ENCODE measurements around the gene PSMA5.
"Not testable (repeated sequence)": the region's sequence is repeated elsewhere in the genome, so short reads cannot be mapped to it uniquely, and the experiment has no call there.

Gene PSMA5

DNA sequence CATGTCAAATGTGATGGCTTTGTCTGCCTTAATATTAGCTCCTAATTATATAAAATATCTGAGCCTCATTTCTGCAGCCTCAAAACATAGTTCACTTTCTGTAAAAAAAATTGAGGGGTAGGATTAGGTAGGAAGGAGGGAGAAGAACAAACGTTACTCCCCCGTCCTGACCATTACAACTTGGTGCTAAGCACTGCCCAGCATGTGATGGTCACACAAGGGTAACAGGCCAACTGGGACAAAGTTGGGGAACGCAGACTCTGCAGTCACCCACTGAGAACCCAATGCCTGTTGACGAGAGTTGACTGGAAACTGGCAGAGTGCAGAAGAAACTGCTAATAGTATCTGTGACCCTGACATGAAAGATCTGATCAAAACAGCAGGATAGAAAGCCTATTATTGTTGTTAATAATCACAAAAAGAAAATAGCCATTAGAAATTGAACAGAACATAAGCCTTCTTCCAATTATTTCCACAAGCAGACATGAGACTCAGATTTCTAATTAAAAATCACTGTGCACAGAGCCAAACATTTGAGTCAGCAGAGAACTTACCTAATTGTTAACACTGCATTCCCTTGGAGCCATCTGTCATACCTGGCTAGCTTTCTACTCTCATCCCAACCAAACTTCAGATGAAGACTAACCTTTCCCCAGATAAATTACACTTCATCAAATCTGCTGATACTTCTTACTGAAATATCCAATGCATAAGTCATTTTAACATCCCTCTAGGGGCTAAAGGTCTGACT, 34.0 kb downstream of the PSMA5 start:
- DNase-seq: no peak

DNA sequence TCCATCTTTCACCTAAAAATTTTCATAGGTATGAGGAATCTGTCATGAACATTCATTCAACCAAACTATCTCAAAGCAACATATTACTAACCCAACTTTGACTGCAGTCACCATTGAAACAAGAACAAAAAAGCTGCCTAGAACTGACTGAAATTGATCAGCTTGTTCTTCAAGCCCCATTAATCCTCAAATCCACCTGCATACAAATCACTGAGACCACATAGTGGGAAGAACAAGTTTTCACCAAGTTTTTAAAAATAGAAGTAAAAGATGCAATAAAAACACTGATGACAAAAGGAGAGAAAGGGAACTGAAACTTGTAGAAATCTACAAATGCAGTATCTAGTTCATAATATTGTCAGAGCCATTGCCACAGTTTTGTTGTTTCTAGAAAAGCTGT, 34.6 kb downstream of the PSMA5 start:
- DNase-seq: no peak

DNA sequence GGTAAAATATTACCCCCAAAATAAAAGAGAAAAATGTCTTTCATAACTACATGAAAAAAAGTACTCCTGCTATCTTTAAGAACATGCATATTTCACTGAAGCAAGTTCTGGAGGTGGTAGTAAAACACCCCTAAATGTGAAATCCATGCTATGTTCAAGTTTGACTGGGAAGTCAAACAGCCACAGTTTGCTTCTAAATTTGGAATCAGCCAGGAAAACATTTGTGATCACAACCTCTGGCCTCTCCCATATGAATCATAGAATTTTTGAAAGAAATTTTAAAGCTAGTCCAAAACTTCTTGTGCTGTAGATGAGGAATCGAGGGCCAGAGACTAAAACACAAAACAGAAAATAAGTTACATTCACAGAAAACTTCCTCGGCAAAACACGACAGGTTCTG, 35.1 kb downstream of the PSMA5 start:
- no peak for DNase-seq

DNA sequence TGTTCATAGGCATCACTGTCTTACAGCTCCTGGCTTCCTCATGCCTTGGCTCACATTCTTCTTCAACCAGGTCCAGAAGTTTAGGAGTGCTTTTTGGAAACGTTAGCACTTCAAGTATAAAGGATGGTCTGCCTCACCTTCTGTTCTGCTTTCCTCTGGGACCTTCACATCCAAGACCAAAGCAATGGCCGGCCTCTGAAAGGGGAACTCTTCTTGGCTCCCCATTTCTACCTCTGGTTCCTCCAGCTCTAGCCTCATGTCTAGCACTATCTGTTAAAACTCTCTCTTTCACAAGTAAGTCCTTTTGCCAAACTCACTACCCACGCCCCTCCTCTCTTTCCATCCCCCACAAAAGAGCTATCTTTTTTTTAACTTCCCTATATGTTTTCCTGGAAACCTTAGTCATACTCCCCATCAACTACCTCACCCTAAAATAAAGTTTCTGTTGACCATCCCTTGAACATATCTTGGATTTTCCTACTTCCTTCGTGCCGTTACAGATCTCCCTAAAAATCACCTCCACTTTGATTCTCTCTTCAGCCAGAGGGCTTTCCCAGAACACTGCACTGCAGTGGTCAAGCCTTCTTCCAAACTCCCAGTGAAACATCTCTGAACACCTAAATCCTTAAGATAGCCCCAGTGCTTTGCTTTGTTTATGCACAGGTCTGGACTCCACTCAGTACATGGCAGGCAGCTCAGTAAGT, 36.5 kb downstream of the PSMA5 start:
- DNase-seq: no peak

DNA sequence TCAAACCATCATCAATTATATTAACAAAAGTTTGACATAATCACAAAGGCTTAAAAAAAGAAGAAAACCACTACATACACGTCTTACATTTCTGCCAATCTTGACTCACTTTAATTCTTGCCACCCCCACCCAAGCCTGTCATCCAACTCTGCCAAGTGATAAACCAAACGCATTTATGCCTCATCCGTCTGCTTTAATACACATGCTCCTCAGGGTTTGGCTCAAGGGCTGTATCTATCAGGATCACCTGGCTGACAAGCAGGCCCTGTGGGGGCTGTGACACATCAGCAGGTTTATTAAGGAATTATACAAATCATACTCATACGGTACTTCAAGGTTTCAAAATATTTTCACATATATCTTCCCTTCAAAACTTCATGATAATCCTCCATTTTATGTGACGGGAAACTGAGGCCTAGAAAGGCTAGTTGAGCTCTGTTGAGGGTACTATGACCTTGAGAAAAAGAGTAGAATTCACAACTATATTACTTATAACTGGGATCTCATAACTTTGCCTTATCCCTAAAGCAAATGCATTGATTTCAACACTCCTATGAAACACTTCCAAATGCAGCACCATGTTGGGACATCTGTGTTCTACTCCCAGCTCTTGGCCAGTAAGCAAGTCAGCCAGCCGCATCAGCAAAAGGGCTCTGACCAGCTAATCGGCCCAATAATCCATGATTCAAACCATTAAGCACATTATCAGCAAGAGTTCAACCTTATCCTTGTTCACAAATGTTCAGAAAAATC, 37.2 kb downstream of the PSMA5 start:
- no peak for DNase-seq

DNA sequence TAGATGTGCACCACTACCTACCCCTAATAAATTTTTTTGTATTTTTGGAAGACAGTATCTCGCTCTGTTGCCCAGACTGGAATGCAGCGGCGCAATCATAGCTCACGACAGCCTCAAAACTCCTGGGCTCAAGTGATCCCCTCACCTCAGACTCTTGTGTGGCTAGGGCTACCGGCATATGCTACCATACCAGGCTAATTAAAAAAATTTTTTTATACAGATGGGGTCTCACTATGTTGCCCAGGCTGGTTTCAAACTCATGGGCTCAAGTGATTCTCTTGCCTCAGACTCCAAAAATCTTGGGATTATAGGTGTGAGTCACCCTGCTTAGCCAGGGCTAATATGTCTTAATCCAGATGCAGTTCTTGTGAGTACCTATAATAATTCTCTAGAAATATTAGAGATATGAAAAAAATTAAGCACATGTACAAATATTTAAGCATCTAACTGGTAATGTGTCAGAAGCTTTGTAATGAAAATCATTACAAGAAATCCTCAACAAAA, 38.0 kb downstream of the PSMA5 start:
- DNase-seq: no peak

DNA sequence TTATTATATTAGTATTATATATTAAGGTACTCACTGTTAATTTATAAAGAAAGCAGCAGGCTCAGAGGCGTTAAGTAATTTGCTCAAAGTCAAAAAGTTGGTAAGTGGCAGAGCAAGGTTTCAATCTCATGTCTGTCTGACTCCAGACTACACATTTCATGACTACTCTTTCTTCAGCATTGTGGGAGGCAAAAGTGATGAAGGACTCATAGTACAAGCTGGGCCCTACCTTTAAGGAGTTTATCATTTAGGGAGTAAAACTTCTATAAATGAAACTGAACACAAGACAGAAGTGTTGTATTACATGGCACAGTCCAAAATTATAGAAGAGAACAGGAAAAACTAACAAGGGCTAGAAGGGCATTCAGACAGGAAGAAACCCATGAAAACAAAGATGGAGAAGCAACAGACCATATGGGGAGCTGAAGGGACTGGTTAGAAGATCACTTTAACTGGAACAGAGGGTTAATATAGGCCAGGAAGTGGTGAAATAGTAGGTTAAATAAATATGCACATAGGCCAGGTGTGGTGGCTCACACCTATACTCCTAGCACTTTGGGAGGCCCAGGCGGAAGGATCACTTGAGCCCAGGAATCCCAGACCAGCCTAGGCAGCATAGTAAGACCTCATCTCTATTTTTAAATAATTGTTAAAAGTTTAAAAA, 40.1 kb downstream of the PSMA5 start:
- DNase-seq: no peak

DNA sequence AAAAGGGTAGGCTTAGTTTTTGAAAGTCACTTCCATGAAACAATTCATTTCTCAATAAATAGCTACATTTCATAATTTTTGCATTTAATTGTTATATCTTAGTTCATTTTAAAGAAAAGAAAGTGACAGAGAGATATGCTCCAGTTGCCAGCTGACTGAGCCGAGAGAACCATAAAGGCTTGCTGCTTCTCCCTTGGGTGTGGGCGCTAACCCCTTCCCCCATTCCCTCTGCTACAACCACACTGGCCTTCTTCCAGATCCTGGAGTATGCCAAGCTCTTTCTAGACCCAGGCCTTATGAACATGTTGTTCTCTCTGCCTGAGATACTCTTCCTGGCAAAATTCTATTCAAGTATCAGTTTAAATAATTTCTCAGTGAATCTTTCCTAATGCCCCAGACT, 40.8 kb downstream of the PSMA5 start:
- no peak for DNase-seq

DNA sequence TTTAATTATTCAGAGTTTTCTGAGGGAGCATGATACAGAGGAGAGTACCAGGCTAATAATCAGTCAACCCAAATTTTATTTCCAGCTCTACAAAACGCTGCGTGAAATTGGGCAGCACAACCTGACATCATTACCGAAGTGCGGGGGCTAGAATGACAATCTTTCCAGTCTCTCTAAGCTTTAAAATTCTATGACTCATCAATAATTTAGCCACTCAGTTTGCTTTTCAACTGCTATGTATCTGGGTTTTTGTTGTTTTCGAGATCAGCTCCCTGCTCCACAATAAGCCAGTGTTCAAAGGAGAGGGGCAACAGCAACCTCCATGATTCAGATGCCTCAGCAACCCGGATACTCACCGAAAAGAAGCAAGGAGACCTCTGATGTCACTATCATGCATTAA, 42.4 kb downstream of the PSMA5 start:
- no peak for DNase-seq

DNA sequence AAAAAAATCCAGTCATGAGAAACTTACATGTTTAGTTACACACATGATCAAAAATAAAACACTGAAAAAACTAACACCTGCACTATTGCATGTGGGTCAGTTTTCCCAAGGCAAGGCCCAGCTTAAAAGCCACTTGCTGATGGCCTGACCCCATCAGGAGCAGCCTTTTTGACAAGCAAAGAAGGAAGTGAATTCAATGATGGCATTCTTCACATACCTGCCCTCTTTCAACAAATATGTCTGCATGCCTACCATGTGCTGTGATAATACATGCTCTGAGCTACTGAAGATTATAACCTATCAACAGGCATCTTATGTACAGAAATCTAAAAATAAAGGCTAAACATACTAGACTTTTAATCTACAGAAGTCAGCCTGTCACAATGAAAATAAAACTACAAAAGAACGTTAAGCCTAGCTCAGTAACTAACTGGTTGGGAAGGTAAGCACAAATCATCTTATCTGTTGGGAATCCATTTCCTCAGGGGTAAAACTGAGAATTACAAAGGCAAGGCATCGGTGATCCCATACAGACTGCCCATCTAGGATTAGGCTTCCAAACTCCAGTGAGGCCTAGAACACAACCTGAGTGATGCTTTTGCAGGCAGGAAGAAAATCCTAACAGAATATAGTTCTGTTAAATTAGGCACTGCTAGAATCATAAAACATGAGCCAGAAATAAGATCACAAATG, 43.0 kb downstream of the PSMA5 start:
- DNase-seq: no peak

DNA sequence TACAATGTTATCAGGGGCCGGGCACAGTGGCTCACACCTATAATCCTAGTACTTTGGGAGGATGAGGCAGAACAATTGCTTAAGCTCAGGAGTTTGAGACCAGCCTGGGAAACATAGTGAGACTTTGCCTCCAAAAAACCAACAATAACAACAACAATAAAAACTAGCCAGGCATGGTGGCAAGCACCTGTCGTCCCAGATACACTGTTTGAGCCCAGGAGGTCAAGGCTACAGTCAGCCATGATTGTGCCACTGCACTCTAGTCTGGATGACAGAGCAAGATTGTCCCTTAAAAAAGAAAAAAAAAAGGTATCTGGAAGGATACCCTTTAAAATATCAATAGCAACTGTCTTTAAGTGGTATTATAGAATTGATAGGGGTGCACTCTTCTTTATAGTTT, 44.7 kb downstream of the PSMA5 start:
- no peak for DNase-seq

DNA sequence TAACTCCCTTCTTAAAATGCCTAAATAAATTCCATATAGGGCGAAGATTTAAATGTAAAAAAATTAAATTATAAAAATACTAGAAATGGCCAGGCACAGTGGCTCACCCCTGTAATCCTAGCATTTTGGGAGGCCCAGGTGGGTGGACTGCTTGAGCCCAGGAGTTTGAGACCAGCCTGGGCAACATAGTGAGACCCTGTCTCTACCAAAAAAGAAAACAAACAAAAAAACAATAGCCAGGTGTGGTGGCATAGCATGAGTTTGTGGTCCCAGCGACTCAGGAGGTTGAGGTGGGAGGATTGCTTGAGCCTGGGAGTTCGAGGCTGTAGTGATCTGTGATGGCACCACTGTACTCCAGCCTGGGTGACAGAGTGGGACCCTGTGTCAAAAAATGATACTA, 46.3 kb downstream of the PSMA5 start:
- no peak for DNase-seq

DNA sequence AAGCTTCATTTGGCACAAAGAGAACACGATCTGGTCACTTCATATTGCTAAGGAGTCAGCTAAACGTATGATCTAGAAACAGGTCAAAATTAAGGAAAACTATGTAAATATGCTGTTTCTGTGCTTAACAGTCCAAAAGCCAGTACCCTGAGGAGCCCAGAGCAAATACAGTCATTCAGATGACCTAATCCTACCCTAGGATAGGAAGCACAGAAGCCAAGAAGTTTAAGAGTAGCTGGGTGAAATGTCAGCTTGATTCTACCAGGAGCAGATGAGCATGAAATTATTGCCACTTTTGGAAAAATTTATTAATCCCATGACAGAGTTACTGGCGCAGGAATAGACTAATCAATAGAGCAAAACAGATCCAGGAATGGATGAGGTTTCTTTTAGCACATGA, 46.8 kb downstream of the PSMA5 start:
- no peak for DNase-seq

DNA sequence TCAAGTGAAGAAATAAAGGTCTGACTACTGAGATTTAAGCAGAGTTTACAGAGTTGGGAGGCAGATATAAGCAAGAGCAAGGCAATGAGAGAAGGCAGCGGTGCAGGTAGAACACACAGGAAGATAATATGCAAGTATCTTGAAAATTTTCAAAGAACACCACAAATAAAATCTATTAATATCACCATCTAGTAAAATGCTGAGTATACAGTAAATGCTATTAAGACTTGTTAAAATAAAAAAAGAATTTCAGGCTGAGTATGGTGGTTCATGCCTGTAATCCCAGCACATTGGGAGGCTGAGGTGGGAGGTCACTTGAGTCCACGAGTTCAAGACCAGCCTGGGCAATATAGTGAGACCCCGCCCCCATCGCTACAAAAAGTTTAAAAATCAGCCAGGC, 48.5 kb downstream of the PSMA5 start:
- no peak for DNase-seq

DNA sequence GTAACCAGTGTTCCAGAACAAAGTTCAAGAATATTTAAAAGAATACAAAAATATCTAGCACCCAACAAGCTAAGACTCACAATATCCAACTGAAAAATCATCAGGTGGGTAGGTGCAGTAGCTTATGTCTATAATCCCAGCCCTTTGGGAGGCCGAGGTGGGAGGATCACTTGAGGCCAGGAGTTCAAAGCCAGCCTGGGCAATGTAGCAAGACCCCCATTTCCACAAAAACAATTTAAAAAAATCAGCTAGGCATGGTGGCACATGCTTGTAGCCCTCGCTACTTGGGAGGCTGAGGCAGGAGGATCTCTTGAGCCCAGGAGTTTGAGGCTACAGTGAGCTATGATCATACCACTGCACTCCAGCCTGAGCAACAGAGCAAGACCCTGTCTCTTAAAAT, 52.6 kb downstream of the PSMA5 start:
- not testable (repeated sequence) for DNase-seq

DNA sequence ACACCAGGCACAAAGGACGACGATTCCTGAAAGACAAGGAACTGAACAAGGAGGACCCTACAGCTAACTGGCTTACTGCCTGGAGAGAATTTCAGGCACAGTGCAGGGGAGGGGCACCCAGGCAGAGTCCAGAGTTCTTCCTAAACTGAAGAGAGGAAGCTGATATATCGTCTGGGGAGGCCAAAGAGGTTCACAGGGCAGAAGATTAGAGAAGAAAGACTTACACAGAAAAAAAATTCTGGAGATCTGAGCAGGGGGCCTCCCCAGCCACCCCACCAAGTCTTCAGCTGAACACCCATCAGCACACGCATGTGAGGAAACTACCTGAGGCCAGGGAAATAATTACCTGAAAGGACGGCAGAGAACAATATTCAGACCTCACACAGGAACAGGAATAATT, 53.1 kb downstream of the PSMA5 start:
- DNase-seq: no peak

DNA sequence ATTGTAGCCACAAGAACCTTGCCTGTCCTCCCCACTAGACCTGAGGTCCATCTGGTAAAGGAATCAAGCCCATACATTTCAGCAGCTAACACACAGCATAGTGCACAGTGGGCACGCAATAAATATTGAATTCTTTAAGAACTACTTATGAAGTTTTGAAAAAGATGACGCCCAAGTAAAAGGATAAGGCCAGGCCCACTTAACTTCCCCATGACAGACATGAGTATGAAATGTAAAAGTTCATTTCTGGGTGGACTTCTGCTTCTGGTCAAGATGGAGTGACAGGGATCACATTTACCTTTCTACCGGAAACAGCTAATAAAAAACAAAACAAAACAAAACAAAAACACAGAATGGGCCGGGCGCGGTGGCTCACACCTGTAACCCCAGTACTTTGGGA, 54.0 kb downstream of the PSMA5 start:
- DNase-seq: no peak

DNA sequence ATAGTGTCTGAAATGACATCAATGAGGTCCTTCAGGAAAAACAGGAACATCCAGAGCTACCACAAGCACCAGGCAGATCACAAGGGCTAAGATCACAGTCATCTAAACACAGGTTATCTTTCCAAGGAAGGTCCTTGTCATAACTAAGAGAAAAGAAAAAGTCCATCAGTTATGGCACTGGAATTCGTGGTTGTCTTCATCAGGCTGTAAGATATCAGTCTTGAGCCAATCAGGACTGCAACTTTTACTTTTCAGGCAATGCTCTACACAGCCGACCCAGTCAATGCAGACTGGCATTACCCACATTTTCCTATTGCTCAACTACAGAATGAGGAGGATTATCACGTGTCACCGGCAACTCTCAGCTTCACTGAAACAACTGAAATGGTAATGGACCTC, 54.9 kb downstream of the PSMA5 start:
- no peak for DNase-seq

DNA sequence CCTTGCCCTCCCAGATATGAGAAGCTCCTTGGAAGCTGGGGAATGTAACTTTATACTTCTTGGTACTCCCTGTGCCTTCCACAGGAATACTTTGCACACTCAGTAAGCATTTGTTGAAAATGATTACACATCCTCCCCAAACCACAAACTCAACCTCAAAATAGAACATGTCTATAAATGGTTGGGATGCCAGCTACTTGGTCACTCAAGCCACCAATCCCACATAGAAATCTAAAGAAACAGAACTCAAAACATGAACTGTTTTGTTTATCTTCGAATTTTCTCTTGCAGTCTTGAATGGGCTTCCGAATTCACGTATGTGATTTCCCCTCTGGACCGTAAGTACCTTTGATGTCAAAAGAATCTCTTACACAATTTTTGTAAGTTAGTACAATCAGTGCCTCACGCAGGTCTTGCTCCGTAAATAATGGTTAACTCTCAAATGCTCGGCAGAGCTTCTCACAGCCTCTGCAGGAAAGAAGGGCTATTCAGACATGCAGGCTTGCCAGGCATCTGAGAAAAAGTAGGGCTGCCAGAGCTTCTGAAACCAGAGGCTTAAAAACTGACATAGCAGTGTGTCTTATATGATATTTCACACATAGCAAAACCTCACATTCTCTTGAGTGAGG, 55.4 kb downstream of the PSMA5 start:
- DNase-seq: no peak

DNA sequence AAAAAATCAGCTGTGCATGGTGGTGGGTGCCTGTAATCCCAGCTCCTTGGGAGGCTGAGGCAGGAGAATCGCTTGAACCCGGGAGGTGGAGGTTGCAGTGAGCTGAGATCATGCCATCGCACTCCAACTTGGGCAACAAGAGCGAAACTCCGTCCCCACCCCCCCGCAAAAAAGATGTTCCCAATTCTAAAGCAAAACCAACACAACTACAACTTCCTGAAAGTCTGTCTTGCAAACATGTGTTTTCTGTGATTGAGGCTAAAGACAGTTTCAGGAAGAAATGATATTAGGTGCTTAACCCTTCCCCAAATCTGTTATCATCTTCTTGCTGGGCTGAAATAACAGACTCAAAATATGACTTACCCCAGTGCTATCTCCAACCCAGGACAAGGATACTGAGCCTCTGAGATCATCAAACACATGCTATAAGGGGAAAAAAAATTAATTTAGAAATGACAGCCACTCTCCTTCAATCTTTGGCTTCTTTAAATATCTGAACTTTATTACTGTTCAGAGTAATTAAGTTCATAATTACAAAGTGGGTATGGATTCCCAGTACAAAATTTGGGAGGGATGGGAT, 57.0 kb downstream of the PSMA5 start:
- no peak for DNase-seq

DNA sequence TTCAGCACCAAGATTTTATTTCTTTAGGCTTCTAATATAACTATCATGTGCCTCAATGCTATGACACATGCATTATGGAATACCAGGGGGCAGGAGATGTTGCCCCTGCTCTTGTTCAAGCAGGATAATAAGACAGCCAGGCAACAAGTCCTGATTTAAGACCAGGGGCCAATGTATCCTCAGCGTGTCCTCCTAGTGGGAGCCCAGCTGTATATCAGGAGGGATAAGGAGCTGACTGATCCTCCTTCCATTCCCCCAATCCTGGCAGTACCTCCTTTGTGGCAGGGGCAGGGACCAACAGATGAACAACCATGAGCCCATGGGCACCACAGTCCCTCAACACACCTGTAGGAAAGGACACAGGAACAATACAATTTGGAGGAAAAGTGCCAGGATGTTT, 57.8 kb downstream of the PSMA5 start:
- no peak for DNase-seq

DNA sequence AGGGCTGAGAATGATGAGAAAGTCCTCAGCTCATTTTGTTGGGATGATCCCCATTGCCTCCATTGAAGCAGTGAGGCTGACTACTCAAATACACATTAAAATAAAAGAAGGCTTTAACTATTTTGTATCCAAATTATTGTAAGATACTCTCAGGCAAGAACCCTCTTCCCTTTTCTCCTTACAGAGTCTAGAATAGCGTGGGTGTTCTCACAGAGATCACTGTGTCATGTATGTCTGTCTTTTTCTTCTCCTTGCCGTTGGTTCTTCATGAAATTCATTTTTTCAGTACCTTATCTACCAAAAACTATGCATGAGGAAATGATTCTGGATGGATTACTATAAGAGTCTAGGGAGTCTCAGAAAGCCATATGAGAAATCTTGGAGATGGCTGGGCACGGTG, 58.6 kb downstream of the PSMA5 start:
- no peak for DNase-seq

Data from cerebellar nuclear complex (tissue), 1 donor.